Measurements from ENCODE around the gene E2F8.

DNA sequence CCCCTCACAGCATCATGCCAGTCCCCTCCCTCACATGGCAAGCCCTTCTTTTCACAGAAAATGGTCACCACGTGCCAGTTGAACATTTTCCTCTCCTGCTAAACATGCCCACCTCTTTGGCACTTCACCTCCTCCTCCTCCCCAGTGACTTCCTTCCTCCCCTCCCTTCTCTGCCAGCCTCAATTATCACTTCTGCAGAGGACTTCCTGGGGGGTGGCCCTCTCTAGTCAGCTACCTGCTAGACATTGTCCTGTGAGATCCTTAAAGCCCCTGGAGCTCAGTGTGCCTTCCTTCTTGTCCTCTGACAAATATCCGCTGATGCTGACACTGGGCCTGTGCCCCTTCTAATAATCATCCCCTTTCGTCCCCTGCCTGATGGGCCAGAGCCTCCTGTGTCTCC is 43.2 kb upstream of the E2F8 start:
- TF ChIP-seq, protein P1, sequence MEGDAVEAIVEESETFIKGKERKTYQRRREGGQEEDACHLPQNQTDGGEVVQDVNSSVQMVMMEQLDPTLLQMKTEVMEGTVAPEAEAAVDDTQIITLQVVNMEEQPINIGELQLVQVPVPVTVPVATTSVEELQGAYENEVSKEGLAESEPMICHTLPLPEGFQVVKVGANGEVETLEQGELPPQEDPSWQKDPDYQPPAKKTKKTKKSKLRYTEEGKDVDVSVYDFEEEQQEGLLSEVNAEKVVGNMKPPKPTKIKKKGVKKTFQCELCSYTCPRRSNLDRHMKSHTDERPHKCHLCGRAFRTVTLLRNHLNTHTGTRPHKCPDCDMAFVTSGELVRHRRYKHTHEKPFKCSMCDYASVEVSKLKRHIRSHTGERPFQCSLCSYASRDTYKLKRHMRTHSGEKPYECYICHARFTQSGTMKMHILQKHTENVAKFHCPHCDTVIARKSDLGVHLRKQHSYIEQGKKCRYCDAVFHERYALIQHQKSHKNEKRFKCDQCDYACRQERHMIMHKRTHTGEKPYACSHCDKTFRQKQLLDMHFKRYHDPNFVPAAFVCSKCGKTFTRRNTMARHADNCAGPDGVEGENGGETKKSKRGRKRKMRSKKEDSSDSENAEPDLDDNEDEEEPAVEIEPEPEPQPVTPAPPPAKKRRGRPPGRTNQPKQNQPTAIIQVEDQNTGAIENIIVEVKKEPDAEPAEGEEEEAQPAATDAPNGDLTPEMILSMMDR (IDR thresholded peaks at IDR 0.05), result no peak
- TF ChIP-seq POLR2A (IDR thresholded peaks at IDR 0.05), result no peak

All from testis (tissue), 2 donors.